ENCODE measurements around the gene KIF21B.

KIF21B gene

GRCh38 chr1:201049248-201049831 lies 25.8 kb upstream of the KIF21B start:
- DNase-seq (ENCODE audit: low spot score) = no peak

DNA sequence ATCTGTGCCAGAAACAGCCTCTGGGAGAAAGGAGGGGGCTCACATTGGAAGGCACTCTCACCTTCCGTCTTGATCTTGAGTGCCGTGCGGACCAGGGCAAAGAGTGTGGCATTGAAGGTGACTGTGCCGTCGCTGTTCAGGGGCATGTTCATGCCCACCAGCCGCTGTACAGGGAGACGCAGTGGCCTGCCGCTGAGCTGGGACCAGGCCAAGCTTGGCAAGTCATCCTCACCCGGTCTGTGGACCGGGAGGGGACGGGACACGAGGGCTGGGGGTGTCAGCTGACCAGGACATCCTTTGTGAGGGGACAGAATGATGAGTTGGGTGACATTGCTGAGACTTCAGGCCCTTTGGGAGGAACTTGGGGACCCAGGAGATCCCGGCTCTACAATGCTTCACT lies 25.0 kb upstream of the KIF21B start:
- DNase-seq (ENCODE audit: low spot score) = no peak

- DNase-seq (ENCODE audit: low spot score) = no peak
Measured at GRCh38 chr1:201044119-201044518, 20.6 kb upstream of the KIF21B start.

DNA sequence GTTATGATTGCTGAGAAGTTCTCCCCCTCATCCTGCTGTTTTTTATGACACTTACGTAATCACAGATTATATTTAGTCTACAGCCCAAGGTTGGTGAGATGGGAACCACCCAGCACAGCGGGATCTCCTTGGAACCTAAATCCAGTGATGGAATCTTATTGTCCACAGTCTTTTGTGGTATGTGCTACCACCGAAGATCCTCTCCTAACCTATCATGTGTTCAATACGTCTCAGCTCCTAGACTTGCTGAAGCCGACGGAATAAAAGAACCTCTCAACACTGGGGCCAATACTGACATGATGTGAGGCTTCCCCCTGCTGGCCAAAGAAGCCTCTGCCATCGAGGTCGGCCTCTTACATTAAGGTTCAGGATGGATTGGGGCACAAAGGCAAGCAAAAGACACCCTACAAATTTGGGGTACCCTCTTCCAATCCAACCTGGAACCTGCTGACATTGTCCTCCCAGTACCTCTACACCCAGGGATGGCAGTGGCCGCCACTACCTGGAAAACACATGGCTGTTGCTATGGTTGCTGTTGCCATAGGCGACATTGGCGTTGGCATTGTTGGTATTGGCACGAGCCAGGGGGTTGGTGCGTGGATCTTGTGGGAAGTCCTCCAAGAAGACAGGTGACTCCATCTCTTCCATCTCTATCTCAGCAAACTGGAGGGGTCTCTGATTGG lies 19.4 kb upstream of the KIF21B start:
- DNase-seq (ENCODE audit: low spot score) = peak; percentile 57

DNA sequence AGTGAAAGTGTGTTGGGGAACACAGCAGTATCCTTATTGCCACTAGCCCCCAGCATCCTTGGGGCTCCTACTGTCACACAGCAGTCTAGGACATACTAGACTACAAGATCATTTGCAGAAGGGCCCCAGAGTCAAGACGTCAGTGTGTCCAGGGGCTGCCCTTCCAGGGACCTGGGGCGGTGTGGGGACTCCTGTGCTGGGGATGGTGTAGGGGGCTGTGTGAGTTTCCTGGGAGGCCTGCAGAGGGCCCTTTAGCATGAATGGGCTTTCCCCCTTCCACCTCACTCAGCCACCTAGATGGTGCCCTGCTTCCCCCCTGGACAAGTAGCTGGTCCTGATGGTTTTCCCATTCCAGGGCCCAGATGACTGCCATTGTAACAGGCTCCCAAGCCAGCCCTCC lies 17.5 kb upstream of the KIF21B start:
- no peak for DNase-seq (ENCODE audit: low spot score)

GRCh38 chr1:201039876-201040275 lies 16.4 kb upstream of the KIF21B start:
- DNase-seq (ENCODE audit: low spot score) = no peak

GRCh38 chr1:201039418-201039817 lies 15.9 kb upstream of the KIF21B start:
- no peak for DNase-seq (ENCODE audit: low spot score)

GRCh38 chr1:201038186-201038876 lies 14.8 kb upstream of the KIF21B start:
- DNase-seq (ENCODE audit: low spot score) = no peak

DNA sequence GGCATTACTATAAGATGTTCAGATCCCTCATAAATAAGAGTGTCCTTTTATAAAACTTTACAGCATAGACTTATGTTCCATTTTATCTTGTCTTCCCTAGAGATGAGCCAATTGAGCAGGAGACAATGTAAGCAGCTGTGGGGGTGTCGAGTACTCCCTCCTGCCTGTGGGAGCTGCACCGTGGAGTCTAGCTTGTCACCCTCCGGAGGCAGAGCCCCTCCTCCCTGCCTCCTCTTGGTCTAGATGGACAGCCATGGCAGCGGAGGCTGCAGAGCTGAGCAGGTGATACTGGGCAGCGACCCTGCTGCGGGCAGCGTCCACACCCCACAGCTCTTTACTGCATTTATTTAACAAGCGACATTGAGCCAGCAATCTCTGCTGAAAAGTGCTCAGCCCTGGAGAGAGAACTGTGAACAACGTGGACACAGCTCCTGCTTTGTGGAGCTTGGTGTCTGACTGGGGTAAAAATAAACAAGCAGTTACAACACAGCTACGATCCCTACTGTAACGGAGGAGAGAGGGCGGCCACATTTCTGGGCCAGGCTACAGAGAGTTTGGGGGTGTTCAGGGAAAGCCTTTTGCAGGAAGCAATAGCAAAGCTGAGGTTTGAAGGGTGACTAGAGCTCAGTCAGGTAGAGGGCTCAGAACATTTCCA lies 12.8 kb upstream of the KIF21B start:
- no peak for DNase-seq (ENCODE audit: low spot score)

DNA sequence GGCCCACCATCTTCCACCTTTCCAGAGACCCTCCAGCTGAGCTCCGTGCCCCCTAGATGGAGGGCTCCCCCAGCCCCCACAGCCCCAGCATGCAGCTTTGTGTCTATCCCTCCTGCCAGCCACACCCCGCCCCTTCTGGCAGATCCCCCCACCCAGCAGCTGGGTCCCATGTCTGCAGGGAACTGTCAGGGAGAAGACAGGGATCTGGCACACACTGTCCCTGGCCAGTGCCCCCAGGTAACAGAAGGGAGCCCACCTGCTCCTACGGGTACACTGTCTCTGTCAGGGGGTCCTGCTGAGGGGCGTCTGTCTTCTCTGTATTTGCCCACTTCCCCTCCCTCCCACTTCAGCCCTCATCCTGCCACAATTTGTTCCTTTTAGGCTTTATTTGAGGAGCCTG lies 11.2 kb upstream of the KIF21B start:
- no peak for DNase-seq (ENCODE audit: low spot score)

DNA sequence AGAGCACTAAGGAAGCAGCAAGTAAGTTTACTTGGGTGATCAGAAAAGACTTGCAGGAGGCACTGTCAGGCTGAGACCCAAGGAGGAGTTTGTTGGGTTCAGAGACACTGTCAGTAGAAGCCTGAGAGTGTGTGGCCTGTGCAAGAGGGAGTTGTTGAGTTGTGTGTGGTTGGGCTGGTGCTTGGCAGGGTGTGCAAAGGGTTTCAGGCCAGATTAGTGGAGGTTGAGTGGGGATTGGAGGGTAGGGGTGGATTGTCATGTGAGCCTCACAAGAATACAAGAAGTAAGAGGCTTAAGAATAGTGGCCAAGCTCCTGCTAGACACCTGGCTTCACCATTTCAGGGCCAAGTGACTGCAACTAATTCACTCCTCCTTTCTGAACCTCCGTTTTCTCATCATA lies 8.9 kb upstream of the KIF21B start:
- DNase-seq (ENCODE audit: low spot score) = no peak

GRCh38 chr1:201028461-201028889 lies 5.0 kb upstream of the KIF21B start:
- DNase-seq (ENCODE audit: low spot score) = no peak

DNA sequence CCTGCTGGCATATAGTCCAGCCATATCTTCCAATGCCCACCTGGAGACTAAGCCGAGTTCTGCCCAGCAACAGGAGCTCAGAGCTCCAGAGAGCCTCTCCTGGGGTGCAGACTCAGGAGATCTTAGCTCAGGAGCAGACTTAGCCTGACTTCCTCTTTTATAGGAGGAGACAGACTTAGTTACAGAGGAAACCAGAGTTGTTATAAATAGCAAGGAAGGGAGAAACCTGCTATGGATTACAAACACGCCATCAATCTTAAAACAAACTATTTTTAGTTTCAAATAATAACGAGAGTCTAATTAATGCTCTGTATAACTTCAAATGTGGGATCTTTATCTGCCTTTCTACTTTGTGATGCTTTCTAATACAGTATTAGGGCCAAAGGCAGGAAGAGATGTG lies 3.3 kb upstream of the KIF21B start:
- DNase-seq (ENCODE audit: low spot score) = no peak

GRCh38 chr1:201026234-201026633 lies 2.7 kb upstream of the KIF21B start:
- no peak for DNase-seq (ENCODE audit: low spot score)

DNA sequence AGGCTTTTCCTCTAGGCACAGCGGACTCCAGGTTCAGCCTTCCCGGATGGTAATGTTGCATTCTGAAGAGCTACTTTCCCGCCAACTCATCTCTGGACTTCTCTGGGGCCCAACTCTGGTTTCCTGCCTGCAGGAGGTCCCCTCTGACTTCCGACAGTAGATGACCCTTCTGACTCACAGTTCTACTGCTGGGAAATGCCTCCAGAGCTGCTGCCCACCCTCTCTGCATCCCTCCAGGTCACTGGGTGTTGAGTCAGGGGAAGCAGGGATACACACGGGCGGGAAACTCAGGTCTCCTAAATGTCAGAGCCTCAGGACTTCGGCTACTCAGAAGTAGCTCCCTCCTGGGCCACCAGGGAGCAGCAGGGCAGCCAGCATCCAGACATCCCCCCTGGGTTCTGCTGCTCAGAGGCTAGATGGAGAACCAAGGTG lies 2.1 kb upstream of the KIF21B start:
- DNase-seq (ENCODE audit: low spot score) = peak; percentile 35

DNA sequence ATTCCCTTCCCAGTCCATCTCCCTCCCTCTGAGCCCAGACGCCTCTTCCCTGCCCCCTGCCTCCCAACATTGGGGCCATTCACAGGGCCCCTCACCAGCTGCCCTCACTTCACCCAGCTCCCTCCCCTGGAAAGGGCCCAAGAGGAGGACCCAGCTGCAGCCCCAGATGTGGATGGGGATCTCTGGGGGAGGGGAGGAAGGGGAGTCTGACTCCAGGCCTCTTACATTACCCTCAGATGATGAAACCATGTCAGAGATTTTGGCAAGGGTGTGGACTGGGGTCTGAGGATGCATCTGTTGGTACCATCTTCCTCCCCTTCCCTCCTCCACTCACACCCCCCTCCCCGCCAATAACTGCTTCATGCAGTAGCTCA lies 1.1 kb upstream of the KIF21B start:
- DNase-seq (ENCODE audit: low spot score) = no peak

GRCh38 chr1:201023920-201024624 lies 558 bp upstream of the KIF21B start:
- no peak for DNase-seq (ENCODE audit: low spot score)

DNA sequence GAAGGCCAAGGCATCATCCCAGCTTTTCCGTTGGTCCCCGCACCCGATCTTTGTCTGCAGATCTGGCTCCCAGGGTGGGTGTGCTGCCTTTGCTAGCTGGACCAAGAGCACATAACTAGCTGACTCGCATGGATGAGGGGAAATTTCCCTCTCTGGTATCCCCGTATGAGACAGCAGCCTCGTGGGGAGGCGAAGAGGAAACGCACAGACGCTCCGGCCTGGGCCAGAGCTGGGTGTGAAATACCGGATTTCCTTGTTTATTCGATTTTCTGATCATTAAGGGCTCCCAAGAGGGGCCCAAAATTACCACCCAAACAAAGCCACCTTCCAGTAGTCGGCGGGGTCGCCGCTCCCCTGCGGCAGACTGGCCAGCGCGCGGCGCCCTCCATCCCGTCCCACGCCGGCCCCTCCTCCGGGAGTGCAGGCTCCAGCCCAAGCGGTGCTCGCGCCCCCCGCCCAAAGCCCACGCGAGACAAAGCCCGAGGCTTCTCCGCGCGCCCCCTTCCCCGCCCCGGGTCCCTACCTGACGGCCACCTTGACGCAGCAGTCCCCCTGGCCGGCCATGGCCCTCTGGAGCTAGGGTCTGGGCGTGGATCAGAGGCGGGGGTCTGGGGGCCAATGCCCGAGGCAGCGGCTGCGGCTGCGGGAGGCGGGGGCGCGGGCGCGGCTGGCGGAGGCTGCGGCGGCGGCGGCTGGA lies 546 bp downstream of the KIF21B start:
- peak; percentile 27 for DNase-seq (ENCODE audit: low spot score)

DNA sequence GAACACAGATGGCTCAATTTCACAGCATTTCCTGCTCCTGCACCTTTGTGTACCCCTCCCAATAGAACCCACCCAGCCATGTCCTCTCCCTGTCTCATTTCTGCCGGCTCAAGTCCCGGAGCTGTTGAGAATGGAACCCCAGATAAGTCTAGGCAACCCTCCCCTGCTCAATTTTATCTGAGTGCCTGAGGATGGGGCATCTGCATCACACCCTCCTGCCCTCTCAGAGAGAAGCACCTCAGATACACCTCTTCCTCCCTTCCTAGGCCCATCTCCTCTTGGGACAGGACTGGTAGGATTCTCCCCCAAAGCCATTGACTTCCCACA lies 1.1 kb downstream of the KIF21B start:
- no peak for DNase-seq (ENCODE audit: low spot score)

DNA sequence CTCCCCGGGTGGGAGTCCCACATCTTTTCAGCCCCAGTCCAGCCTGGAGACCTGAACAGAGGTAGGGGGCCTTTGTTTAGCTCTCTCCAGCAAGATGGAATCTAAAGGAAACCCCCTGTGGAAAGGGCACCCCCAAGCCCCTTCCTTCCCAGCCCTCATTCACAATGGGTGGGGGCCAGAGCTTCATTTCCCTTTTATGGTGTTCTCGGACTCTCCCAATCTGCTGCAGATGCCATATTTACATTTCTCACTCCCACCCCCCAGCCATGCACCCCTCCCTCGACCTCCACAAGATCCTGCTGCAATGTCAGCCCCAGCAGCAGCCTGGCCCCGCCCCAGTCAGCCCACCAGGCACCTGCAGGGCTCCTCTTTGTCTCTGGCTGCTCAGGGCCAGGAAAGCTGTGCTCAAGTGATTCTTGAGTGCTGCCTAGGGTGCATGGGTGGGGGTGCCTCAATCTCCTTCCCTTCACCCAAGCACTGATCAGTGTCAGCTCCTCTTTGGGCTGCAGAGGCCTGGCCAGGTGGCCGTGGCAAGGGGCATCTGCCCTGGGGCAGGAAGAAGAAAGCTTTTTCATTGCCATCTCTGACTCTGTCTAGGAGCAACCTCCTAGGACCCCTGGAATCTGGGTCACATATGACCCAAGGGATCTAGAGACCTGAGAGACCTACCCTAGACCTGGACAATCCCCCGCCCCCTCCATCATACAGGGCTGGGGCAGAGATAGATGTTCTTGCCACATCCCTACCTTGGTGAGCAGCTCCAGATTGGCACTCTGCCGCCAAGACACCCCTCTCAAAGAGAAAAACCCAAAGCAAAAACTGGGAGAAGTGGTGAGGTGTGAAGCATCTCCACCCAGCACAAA lies 1.7 kb downstream of the KIF21B start:
- DNase-seq (ENCODE audit: low spot score) = no peak
